Neural progenitor cell (in vitro differentiated cells): ENCODE results near the gene GLRX3. TPM values are rescaled to one million over a fixed set of nuclear protein-coding genes. Genes with fewer than 3 reads are reported as not detected.

ENCODE experiments used
- DNase-seq: peaks from one replicate; pipeline ENCODE4 v3.0.0-alpha.2; 2016; ENCODE audit warnings: low spot score
- H2AFZ ChIP-seq: fragments of 200-600 bp; sonication (generic); replicated peaks from 2 replicates; pipeline ENCODE4 v1.6.1; 2016; ENCODE audit warnings: antibody characterized with exemption
- H3F3A ChIP-seq: fragments of 200-600 bp; sonication (generic); 2 replicates; pipeline ENCODE4 v1.6.1; 2016; ENCODE audit warnings: antibody characterized with exemption, low read depth
- H3K27ac ChIP-seq: fragments of 200-600 bp; sonication (generic); 2 replicates; pipeline ENCODE4 v1.5.1; 2016; ENCODE audit warnings: mild to moderate bottlenecking
- H3K27me3 ChIP-seq: fragments of 200-600 bp; sonication (generic); 2 replicates; pipeline ENCODE4 v1.6.1; 2016; ENCODE audit warnings: mild to moderate bottlenecking, moderate library complexity
- H3K36me3 ChIP-seq: fragments of 200-600 bp; sonication (generic); 2 replicates; pipeline ENCODE4 v1.5.1; 2016
- H3K4me1 ChIP-seq: fragments of 200-600 bp; sonication (generic); 2 replicates; pipeline ENCODE4 v1.6.1; 2016; ENCODE audit warnings: mixed run types
- H3K4me2 ChIP-seq: fragments of 200-600 bp; sonication (generic); 2 replicates; pipeline ENCODE4 v1.6.1; 2016
- H3K4me3 ChIP-seq: fragments of 200-600 bp; sonication (generic); 2 replicates; pipeline ENCODE4 v1.5.1; 2016
- H3K79me2 ChIP-seq: fragments of 200-600 bp; sonication (generic); 2 replicates; pipeline ENCODE4 v1.6.1; 2016; ENCODE audit warnings: low read depth
- H3K9ac ChIP-seq: fragments of 200-600 bp; sonication (generic); 2 replicates; pipeline ENCODE4 v1.6.1; 2016
- H3K9me3 ChIP-seq: fragments of 200-600 bp; sonication (generic); 2 replicates; pipeline ENCODE4 v1.5.1; 2016; ENCODE audit warnings: low read depth
- H4K20me1 ChIP-seq: fragments of 200-600 bp; sonication (generic); 2 replicates; pipeline ENCODE4 v1.6.1; 2016; ENCODE audit warnings: low read depth
- H3K27ac Mint-ChIP-seq: 3 replicates; pipeline ENCODE4 v1.8.0; 2021; ENCODE audit warnings: mixed read lengths
- H3K27me3 Mint-ChIP-seq: 2 replicates; pipeline ENCODE4 v1.8.0; 2022; ENCODE audit warnings: low read depth, mild to moderate bottlenecking, inconsistent platforms, moderate library complexity, mixed read lengths; ENCODE audit not compliant: insufficient read depth
- H3K36me3 Mint-ChIP-seq: 3 replicates; pipeline ENCODE4 v1.8.0; 2021; ENCODE audit warnings: mixed read lengths
- H3K4me1 Mint-ChIP-seq: 3 replicates; pipeline ENCODE4 v1.8.0; 2021; ENCODE audit warnings: mixed read lengths
- H3K4me3 Mint-ChIP-seq: 3 replicates; pipeline ENCODE4 v1.8.0; 2021; ENCODE audit warnings: mild to moderate bottlenecking, moderate library complexity, mixed read lengths
- H3K9me3 Mint-ChIP-seq: 3 replicates; pipeline ENCODE4 v1.8.0; 2020; ENCODE audit warnings: mixed read lengths
- EZH2 ChIP-seq: fragments of 200-600 bp; sonication (generic); IDR thresholded peaks from 2 replicates; pipeline ENCODE4 v1.6.1; 2017; ENCODE audit warnings: antibody characterized with exemption, mild to moderate bottlenecking, moderate library complexity
- EZH2phosphoT487 ChIP-seq: fragments of 200-600 bp; sonication (generic); IDR thresholded peaks from 2 replicates; pipeline ENCODE4 v1.6.1; 2017; ENCODE audit warnings: antibody characterized with exemption
- total RNA-seq: library from RNA; depleted of rRNA; stranded (reverse); fragments of >200 nt; gene quantifications from 2 replicates; pipeline ENCODE4 v1.2.3, GENCODE V29; 2015; ENCODE audit warnings: low replicate concordance
- TF ChIP-seq, protein P1 (sequence below): fragments of 200-600 bp; sonication (generic); IDR thresholded peaks from 2 replicates; pipeline ENCODE4 v1.5.1; 2017; ENCODE audit warnings: antibody characterized with exemption, mild to moderate bottlenecking

The GLRX3 gene
- total RNA-seq, 1 donor from 2014 or later = 182 TPM

DNA sequence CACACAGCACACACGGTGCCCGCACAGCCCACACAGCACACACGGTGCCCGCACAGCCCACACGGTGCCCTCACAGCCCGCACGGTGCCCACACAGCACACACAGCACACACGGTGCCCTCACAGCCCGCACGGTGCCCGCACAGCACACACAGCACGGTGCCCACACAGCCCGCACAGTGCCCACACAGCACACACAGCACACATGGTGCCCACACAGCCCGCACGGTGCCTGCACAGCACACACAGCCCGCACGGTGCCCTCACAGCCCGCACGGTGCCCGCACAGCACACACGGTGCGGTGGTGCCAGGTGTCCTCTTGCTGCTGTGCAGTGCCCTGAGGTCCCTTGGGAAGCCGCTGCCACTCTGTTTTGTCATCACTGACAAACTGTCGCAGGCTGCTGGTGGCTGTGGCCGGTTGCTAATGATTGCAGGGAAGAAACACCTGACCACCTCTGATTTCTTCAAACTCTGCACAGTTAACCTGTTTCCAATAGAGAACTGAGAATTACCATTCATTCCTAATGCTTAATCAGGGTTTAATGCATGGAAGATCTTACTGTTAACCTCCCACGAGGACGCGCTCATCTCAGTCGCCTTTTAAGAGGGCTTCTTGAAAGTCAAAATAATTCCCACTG lies 66.9 kb downstream of the GLRX3 start:
- no peaks in the 10 kb centered on the region for H4K20me1 ChIP-seq
- Mint-ChIP-seq H3K36me3 (no peaks in the 10 kb centered on the region), H3K27me3 (peaks cover 2% of the 10 kb centered on the region), H3K9me3 (no peaks in the 10 kb centered on the region), H3K27ac (no peak overlapping the region), H3K4me3 (no peak overlapping the region), H3K4me1 (peaks cover 9% of the 10 kb centered on the region)
- no peaks in the 10 kb centered on the region for H3F3A ChIP-seq
- H3K4me2 ChIP-seq = no peak overlapping the region
- no peaks in the 10 kb centered on the region for H3K9me3 ChIP-seq
- H3K9ac ChIP-seq = no peak overlapping the region
- no peaks in the 10 kb centered on the region for H3K79me2 ChIP-seq
- TF ChIP-seq, protein P1, sequence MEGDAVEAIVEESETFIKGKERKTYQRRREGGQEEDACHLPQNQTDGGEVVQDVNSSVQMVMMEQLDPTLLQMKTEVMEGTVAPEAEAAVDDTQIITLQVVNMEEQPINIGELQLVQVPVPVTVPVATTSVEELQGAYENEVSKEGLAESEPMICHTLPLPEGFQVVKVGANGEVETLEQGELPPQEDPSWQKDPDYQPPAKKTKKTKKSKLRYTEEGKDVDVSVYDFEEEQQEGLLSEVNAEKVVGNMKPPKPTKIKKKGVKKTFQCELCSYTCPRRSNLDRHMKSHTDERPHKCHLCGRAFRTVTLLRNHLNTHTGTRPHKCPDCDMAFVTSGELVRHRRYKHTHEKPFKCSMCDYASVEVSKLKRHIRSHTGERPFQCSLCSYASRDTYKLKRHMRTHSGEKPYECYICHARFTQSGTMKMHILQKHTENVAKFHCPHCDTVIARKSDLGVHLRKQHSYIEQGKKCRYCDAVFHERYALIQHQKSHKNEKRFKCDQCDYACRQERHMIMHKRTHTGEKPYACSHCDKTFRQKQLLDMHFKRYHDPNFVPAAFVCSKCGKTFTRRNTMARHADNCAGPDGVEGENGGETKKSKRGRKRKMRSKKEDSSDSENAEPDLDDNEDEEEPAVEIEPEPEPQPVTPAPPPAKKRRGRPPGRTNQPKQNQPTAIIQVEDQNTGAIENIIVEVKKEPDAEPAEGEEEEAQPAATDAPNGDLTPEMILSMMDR = no peak
- TF ChIP-seq EZH2phosphoT487 = no peak
- TF ChIP-seq EZH2 = no peak
- H3K4me3 ChIP-seq = no peak overlapping the region
- no peaks in the 10 kb centered on the region for H3K36me3 ChIP-seq
- no peak for DNase-seq
- no peaks in the 10 kb centered on the region for H3K27me3 ChIP-seq
- no peak overlapping the region for H3K27ac ChIP-seq
- H3K4me1 ChIP-seq = no peaks in the 10 kb centered on the region
- H2AFZ ChIP-seq = no peak overlapping the region

- Histone ChIP-seq H2AFZ (no peak overlapping the region), H3K9ac (no peak overlapping the region), H3K27me3 (no peaks in the 10 kb centered on the region), H3K4me3 (no peak overlapping the region), H3F3A (no peaks in the 10 kb centered on the region), H3K4me2 (no peak overlapping the region), H3K4me1 (no peaks in the 10 kb centered on the region), H3K9me3 (no peaks in the 10 kb centered on the region), H3K79me2 (no peaks in the 10 kb centered on the region), H4K20me1 (no peaks in the 10 kb centered on the region), H3K36me3 (no peaks in the 10 kb centered on the region), H3K27ac (no peak overlapping the region)
- TF ChIP-seq, protein P1 = no peak
- TF ChIP-seq EZH2 (no peak), EZH2phosphoT487 (no peak)
- Mint-ChIP-seq H3K4me3 (no peak overlapping the region), H3K9me3 (no peaks in the 10 kb centered on the region), H3K27me3 (peaks cover 2% of the 10 kb centered on the region), H3K36me3 (no peaks in the 10 kb centered on the region), H3K27ac (no peak overlapping the region), H3K4me1 (peaks cover 9% of the 10 kb centered on the region)
- no peak for DNase-seq
Measured at GRCh38 chr10:130203626-130204025, 67.4 kb downstream of the GLRX3 start.

GRCh38 chr10:130206216-130206737 lies 70.1 kb downstream of the GLRX3 start:
- Mint-ChIP-seq H3K27me3 (peaks cover 2% of the 10 kb centered on the region), H3K4me1 (no peaks in the 10 kb centered on the region), H3K36me3 (no peaks in the 10 kb centered on the region), H3K9me3 (no peaks in the 10 kb centered on the region), H3K4me3 (no peak overlapping the region), H3K27ac (no peak overlapping the region)
- no peak overlapping the region for H3K4me3 ChIP-seq
- no peaks in the 10 kb centered on the region for H4K20me1 ChIP-seq
- H3K4me2 ChIP-seq = no peak overlapping the region
- no peak overlapping the region for H3K9ac ChIP-seq
- no peaks in the 10 kb centered on the region for H3K4me1 ChIP-seq
- H3K79me2 ChIP-seq = no peaks in the 10 kb centered on the region
- DNase-seq = no peak
- H3K27me3 ChIP-seq = no peaks in the 10 kb centered on the region
- no peak overlapping the region for H2AFZ ChIP-seq
- no peaks in the 10 kb centered on the region for H3K36me3 ChIP-seq
- TF ChIP-seq, protein P1 = no peak
- TF ChIP-seq EZH2phosphoT487 = no peak
- no peak for TF ChIP-seq EZH2
- no peaks in the 10 kb centered on the region for H3K9me3 ChIP-seq
- no peaks in the 10 kb centered on the region for H3F3A ChIP-seq
- no peak overlapping the region for H3K27ac ChIP-seq
